IPS-18c (cell line): Measurements from ENCODE around the gene VPS18.

Experiments used
- H3K4me3 ChIP-seq: 2 replicates; pipeline ENCODE4 v1.7.0; 2013; ENCODE audit warnings: low read depth, mild to moderate bottlenecking, low read length, moderate library complexity; ENCODE audit not compliant: insufficient read depth
- H3K9me3 ChIP-seq: one replicate; pipeline ENCODE4 v1.6.1; 2013; ENCODE audit warnings: mild to moderate bottlenecking, low read length, moderate library complexity; ENCODE audit not compliant: control insufficient read depth, insufficient read depth

The VPS18 gene

GRCh38 chr15:40940296-40940801, 46.1 kb downstream of the VPS18 start:
- Histone ChIP-seq H3K4me3 (no peak overlapping the region), H3K9me3 (no peaks in the 10 kb centered on the region)

GRCh38 chr15:40941068-40941527, 46.8 kb downstream of the VPS18 start:
- Histone ChIP-seq H3K9me3 (no peaks in the 10 kb centered on the region), H3K4me3 (peak overlapping the region; percentile 53)

- peak overlapping the region; percentile 53 for H3K4me3 ChIP-seq
Observed at GRCh38 chr15:40941528-40942336, 47.5 kb downstream of the VPS18 start.

DNA sequence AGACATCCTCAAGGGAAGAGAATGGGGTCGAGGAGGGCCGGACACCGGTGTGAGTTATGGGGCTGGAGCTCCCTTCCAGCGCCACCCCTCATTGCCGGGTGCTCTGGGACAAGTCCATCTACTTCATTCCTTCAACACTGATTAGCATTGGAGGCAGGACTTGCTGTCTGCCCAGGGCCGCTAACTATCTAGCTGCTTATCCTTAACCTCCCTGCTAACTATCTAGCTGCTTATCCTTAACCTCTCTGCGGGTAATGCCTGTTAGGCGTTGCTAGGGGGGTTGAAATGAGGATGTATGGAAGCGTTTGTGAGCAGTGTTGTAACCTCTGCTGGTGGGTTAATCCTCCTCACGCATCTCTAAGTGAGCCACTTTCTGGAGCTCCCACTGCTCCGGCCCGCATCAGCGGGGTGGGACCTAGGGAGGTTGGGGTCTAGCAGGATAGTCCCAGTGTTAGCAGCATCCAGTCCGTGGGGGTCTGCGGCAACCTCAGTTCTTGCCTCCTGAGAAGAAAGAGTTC, 48.1 kb downstream of the VPS18 start:
- H3K4me3 ChIP-seq: peak overlapping the region; percentile 52
- H3K9me3 ChIP-seq: no peaks in the 10 kb centered on the region

More at GRCh38 chr15:40941528-40942336, 47.5 kb downstream of the VPS18 start:
- no peaks in the 10 kb centered on the region for H3K9me3 ChIP-seq

- Histone ChIP-seq H3K9me3 (no peaks in the 10 kb centered on the region), H3K4me3 (no peak overlapping the region)
Observed at GRCh38 chr15:40942878-40943277, 48.6 kb downstream of the VPS18 start.

DNA sequence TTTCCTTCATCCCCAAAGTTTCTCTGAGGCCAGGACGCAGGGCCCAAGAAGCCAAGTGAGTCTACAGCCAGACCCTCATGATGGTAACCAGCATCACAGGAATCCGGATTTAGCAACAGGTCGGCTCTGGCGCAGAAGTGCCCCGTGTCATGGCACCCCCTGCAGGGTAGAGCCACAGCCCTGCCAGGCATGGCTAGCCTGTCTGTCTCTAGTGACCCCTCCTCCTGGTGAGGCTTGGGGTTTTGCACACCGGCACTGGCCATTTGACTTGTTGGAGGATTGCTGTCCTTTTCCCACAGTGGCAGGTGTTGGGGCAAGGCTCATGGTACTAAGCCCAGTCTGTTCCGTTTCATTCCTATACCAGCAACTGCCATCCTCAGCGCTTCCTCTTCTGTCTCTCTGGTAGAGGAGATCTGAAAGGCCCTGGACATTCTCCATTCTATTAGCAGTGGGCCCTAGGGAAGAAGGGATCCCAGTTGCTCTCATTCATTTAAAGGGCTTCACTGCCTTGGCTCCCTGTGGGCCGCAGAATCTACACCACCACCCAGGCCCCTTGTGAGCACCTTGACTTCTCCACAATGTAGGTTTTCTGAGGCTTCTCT, 49.6 kb downstream of the VPS18 start:
- Histone ChIP-seq H3K4me3 (no peak overlapping the region), H3K9me3 (no peaks in the 10 kb centered on the region)

DNA sequence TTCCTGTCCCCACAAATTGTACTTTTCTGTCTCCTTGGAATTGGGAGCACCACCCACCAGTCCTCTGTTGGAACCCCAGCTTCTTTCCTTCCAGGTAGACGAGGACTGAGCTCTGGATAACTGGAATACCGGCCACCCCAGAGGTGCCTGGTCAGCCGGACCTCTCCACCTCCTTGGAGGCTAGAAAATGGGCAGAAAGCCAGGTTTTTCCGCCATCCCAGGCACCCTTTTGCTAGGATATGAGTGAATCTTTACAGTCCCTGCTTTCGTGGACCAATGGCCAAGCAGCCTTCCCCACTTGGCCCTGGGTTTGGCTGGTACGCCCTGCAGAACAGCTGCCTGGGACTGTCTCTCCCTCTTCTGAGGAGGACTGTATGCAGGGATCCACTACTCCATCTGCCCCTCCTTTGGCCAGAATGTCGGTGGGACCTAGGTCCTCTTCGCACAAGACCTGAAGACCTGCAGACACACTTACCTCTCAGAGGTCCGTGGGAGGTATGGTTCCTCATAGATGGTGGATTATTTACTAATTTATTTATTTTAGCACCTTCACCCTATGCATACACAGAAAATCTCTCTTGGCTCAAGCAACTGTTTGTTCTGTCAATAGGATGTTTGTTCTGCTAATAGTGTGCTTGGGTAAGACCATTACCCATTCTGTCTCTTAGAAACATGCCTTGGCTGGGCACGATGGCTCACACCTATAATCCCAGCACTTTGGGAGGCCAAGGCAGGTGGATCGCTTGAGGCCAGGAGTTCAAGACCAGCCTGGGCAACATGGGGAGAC, 50.5 kb downstream of the VPS18 start:
- Histone ChIP-seq H3K4me3 (no peak overlapping the region), H3K9me3 (no peaks in the 10 kb centered on the region)

GRCh38 chr15:40948706-40949473, 54.6 kb downstream of the VPS18 start:
- no peak overlapping the region for H3K4me3 ChIP-seq
- H3K9me3 ChIP-seq: peaks cover 2% of the 10 kb centered on the region

DNA sequence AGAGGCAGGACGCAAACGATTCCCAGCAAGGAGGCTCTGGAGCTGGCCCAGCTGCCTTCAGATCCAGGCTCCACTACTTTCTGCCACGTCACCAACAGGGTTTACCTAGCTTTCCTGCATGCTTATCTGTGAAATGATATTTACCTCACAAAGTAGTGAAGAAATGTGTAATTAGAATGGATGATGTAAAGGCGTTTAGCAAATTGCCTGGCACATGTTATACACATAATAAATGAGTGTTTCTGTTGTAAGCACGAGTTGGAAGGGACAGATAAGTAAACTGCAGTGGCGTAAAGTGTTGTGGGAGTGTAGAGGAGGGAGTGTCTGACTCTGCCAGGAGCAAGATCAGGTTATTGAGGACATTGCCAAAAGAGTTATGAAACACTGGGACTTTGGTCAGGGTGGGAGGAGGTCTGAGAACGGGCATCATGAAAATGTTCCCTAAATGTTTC, 55.5 kb downstream of the VPS18 start:
- Histone ChIP-seq H3K4me3 (no peak overlapping the region), H3K9me3 (peaks cover 2% of the 10 kb centered on the region)

GRCh38 chr15:40951764-40952163, 57.5 kb downstream of the VPS18 start:
- Histone ChIP-seq H3K9me3 (peaks cover 2% of the 10 kb centered on the region), H3K4me3 (no peak overlapping the region)

DNA sequence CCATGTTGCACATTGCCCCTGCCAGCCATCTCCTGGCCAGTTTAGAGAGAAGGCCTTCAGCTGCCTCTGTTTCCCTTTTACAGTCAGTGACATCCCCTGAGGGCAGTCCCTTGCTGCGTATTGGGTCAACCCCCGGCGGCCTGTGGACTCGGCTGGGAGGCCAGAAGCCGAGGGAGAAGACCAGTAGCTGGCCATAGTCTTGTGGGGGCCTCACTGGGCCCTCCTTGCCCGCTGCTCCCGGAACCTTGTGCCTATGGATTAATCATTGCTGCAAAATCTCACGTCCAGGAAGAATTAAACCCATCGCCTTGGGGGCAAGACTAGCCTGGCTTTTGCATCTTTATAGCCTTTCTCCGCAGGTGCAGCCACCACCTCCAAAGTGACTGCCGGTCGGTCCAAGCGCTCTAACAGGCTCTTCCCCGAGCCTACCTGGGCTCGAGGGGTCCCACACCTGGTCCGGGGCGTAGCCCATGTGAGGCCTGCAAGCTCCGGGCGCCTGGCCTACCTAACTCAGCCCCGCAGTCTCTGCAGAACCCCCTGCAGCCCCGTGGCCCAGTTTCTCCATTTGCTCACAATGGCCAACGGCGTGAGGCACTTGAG, 58.2 kb downstream of the VPS18 start:
- H3K4me3 ChIP-seq: peak overlapping the region; percentile 89
- H3K9me3 ChIP-seq: peaks cover 2% of the 10 kb centered on the region

- H3K9me3 ChIP-seq: peaks cover 2% of the 10 kb centered on the region
- H3K4me3 ChIP-seq: peak within 1 kb of the TSS; percentile 89
Observed at GRCh38 chr15:40952901-40953712, 58.9 kb downstream of the VPS18 start, which contains the start of gene CHAC1. TSS of gene CHAC1 (plus strand) at chr15:40953471. CDS start at chr15:40953584, 113 bp downstream.
